CD8-positive, alpha-beta memory T cell (primary cell): ENCODE measurements around the gene CUL5. TPM values are rescaled to one million over a fixed set of nuclear protein-coding genes. Genes with fewer than 3 reads are reported as not detected.
A peak's percentile ranks its signal among the peaks of the same experiment; 100 is the strongest.

ENCODE experiments used
- CTCF ChIA-PET: fragments of 350-600 bp; sonication (Branson Sonifier 250); formaldehyde crosslinking; loops from one replicate; lab custom pipeline; 2021; ENCODE audit warnings: antibody characterized with exemption; lab: Charles Lee
- POLR2A ChIA-PET: fragments of 350-600 bp; sonication (Branson Sonifier 250); formaldehyde crosslinking; loops from one replicate; lab custom pipeline; 2021; ENCODE audit warnings: antibody characterized with exemption; lab: Charles Lee
- DNase-seq, 5 donors: peaks; one replicate each; pipeline versions ENCODE4 v3.0.0 to v3.0.0-alpha.2; 2020 to 2022; ENCODE audit warnings: mixed read lengths in 1 of 5
- H3K27ac ChIP-seq: one replicate; pipeline ENCODE4 v1.7.0; 2013; ENCODE audit warnings: low read depth, mild to moderate bottlenecking, low read length, moderate library complexity
- H3K27me3 ChIP-seq: 2 replicates; pipeline ENCODE4 v1.7.0; 2013; ENCODE audit warnings: low read length, mild to moderate bottlenecking; ENCODE audit not compliant: insufficient read depth, poor library complexity, severe bottlenecking
- H3K36me3 ChIP-seq: 2 replicates; pipeline ENCODE4 v1.7.0; 2013; ENCODE audit warnings: mild to moderate bottlenecking, low read length, moderate library complexity; ENCODE audit not compliant: insufficient read depth
- H3K4me1 ChIP-seq: 2 replicates; pipeline ENCODE4 v1.7.0; 2013; ENCODE audit warnings: mild to moderate bottlenecking, low read length, moderate library complexity; ENCODE audit not compliant: insufficient read depth
- H3K4me3 ChIP-seq: 2 replicates; pipeline ENCODE4 v1.7.0; 2013; ENCODE audit warnings: mild to moderate bottlenecking, low read length
- H3K9me3 ChIP-seq: 2 replicates; pipeline ENCODE4 v1.7.0; 2013; ENCODE audit warnings: mild to moderate bottlenecking, low read length
- H3K27ac Mint-ChIP-seq, 8 donors: one replicate each; pipeline ENCODE4 v1.8.0; 2020 to 2021; ENCODE audit warnings: mixed read lengths in 8 of 8, mild to moderate bottlenecking in 6 of 8, inconsistent platforms in 3 of 8, moderate library complexity in 3 of 8
- H3K27me3 Mint-ChIP-seq, 2 donors: one replicate each; pipeline ENCODE4 v1.8.0; 2020 to 2021; ENCODE audit warnings: mixed read lengths in 2 of 2, mild to moderate bottlenecking in 1 of 2, moderate library complexity in 1 of 2
- H3K36me3 Mint-ChIP-seq, 3 donors: one replicate each; pipeline ENCODE4 v1.8.0; 2020 to 2021; ENCODE audit warnings: mixed read lengths in 3 of 3, inconsistent platforms in 1 of 3, mild to moderate bottlenecking in 1 of 3
- H3K4me1 Mint-ChIP-seq, 3 donors: one replicate each; pipeline ENCODE4 v1.8.0; 2020 to 2021; ENCODE audit warnings: mixed read lengths in 3 of 3, inconsistent platforms in 1 of 3, mild to moderate bottlenecking in 1 of 3
- H3K4me3 Mint-ChIP-seq, 7 donors: one replicate each; pipeline ENCODE4 v1.8.0; 2020 to 2021; ENCODE audit warnings: mixed read lengths in 7 of 7, mild to moderate bottlenecking in 6 of 7, moderate library complexity in 4 of 7, inconsistent platforms in 2 of 7
- H3K9me3 Mint-ChIP-seq, 5 donors: one replicate each; pipeline ENCODE4 v1.8.0; 2020 to 2022; ENCODE audit warnings: mixed read lengths in 5 of 5, mild to moderate bottlenecking in 3 of 5, moderate library complexity in 2 of 5, inconsistent platforms in 1 of 5
- polyA plus RNA-seq: library from polyadenylated mRNA; unstranded; fragments of 300-500 nt; fragmentation: Illumina TruSeq; gene quantifications from one replicate; pipeline ENCODE4 v1.2.3, GENCODE V29; 2021
- total RNA-seq, 2 experiments: library from RNA; stranded (reverse); gene quantifications; one replicate each; pipeline ENCODE4 v1.2.3, GENCODE V29; 2021

Gene CUL5
- total and polyA plus RNA-seq, 3 experiments from 2014 or later, result 39.0 to 42.9 (median 41.8) TPM

DNA sequence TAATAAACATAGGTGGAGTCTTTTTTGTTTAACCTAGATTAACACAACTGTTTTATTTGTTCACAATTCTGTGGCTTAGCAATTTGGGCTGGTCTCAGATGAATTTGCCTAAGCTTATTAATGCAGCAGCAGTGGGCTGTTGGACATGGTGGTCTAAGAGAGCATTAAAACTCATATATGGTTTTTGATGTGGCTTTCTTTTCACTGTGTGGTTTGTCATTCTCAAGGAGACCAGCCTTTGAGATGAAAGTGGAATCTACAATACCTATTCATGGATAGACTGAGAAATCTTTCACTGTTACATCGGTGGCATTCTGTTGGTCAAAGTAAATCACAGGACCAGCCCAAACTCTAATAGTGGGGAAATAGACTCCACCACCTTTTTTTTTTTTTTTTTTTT is 39.6 kb downstream of the CUL5 start:
- Mint-ChIP-seq H3K4me3 (no peak overlapping the region), H3K36me3 (peaks cover 4 to 58% (median 17%) of the 10 kb centered on the region in 3 donors), H3K27me3 (no peaks in the 10 kb centered on the region), H3K9me3 (no peaks in the 10 kb centered on the region), H3K4me1 (peaks cover 3 to 18% (median 4%) of the 10 kb centered on the region in 3 donors), H3K27ac (no peak overlapping the region)
- no peak overlapping the region for H3K4me3 ChIP-seq
- POLR2A ChIA-PET, result no interaction called here
- H3K4me1 ChIP-seq, result no peaks in the 10 kb centered on the region
- CTCF ChIA-PET, result no interaction called here
- peaks cover 3% of the 10 kb centered on the region for H3K36me3 ChIP-seq
- no peaks in the 10 kb centered on the region for H3K9me3 ChIP-seq
- no peak overlapping the region for H3K27ac ChIP-seq
- DNase-seq, result no peak
- H3K27me3 ChIP-seq, result no peaks in the 10 kb centered on the region

DNA sequence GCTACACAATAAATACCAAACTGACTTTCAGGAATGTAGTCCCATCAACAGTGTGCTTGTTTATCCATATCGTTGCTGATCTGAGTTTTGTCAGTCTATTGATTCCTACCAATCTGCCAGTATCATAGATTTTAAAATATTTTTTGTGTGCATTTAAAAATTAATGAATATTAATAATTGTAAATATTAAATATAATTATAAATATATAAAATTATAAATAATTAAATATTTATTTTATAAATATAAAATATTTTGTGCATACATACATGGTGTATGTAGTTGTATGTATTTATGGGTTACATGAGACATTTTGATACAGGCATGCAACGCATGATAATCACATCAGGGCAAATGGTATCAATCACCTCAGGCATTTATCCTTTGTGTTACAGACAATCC is 53.6 kb downstream of the CUL5 start:
- Histone ChIP-seq H3K4me3 (no peak overlapping the region), H3K27ac (no peak overlapping the region), H3K36me3 (peaks cover 11% of the 10 kb centered on the region), H3K27me3 (no peaks in the 10 kb centered on the region), H3K4me1 (no peaks in the 10 kb centered on the region), H3K9me3 (no peaks in the 10 kb centered on the region)
- Mint-ChIP-seq H3K4me3 (no peak overlapping the region), H3K36me3 (peaks cover 18 to 72% (median 23%) of the 10 kb centered on the region in 3 donors), H3K27ac (no peak overlapping the region), H3K27me3 (no peaks in the 10 kb centered on the region), H3K4me1 (peaks cover 4 to 18% (median 12%) of the 10 kb centered on the region in 3 donors), H3K9me3 (no peaks in the 10 kb centered on the region)
- CTCF ChIA-PET, result no interaction called here
- DNase-seq, result no peak
- POLR2A ChIA-PET, result no interaction called here

DNA sequence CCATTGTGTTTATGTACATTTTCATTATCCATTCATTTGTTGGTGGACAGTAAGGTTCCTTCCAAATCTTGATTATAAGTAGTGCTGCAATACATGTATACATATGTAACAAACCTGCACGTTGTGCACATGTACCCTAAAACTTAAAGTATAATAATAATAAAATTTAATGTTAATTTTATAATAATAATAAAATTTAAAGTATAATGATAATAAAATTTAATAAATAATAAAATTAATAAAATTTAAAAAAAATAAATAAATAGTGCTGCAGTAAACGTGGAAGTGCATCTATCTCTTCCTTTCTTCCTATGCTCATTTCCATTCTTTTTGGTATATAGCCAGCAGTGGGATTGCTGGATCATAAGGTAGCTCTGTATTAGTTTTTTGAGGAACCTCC is 54.7 kb downstream of the CUL5 start:
- H3K4me1 ChIP-seq, result no peaks in the 10 kb centered on the region
- H3K27me3 Mint-ChIP-seq, result no peaks in the 10 kb centered on the region
- DNase-seq, result no peak
- H3K9me3 ChIP-seq, result no peaks in the 10 kb centered on the region
- peak overlapping the region in 1 of 8 donors; percentile 55 for H3K27ac Mint-ChIP-seq
- H3K27ac ChIP-seq, result no peak overlapping the region
- H3K4me1 Mint-ChIP-seq, result peaks cover 4 to 18% (median 10%) of the 10 kb centered on the region in 3 donors
- H3K4me3 Mint-ChIP-seq, result no peak overlapping the region
- H3K9me3 Mint-ChIP-seq, result no peaks in the 10 kb centered on the region
- no peaks in the 10 kb centered on the region for H3K27me3 ChIP-seq
- ChIA-PET CTCF (no interaction called here), POLR2A (no interaction called here)
- H3K4me3 ChIP-seq, result no peak overlapping the region
- peaks cover 11% of the 10 kb centered on the region for H3K36me3 ChIP-seq
- H3K36me3 Mint-ChIP-seq, result peaks cover 14 to 72% (median 20%) of the 10 kb centered on the region in 3 donors

DNA sequence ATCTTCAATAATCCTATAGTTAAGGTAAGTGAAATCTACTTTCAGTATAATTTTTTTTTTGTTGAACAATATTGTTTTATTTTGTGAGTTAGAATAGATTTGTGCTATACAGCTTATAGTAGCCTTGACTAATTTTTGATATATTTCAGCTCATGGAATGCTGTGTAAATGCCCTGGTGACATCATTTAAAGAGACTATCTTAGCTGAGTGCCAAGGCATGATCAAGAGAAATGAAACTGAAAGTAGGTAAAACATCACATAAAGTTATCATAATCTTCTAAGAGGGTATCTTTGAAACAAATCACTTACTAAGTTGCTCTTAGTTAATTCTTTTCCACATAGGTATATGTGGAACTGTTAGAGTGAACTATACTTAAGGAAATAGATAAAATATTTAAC is 61.2 kb downstream of the CUL5 start:
- peaks cover 7 to 54% (median 22%) of the 10 kb centered on the region in 3 donors for H3K36me3 Mint-ChIP-seq
- Histone ChIP-seq H3K27me3 (no peaks in the 10 kb centered on the region), H3K4me3 (no peak overlapping the region), H3K4me1 (peaks cover 10% of the 10 kb centered on the region), H3K9me3 (no peaks in the 10 kb centered on the region), H3K27ac (no peak overlapping the region), H3K36me3 (peaks cover 4% of the 10 kb centered on the region)
- no peaks in the 10 kb centered on the region for H3K9me3 Mint-ChIP-seq
- peak in 2 of 5 donors; percentile 8 to 16 for DNase-seq
- peak overlapping the region in 6 of 7 donors; percentile 19 to 66 (median 46) for H3K4me3 Mint-ChIP-seq
- peaks cover 20 to 39% (median 29%) of the 10 kb centered on the region in 3 donors for H3K4me1 Mint-ChIP-seq
- CTCF ChIA-PET, result interaction anchor here (1.0 to 1.2 kb wide), 2 partner anchors 10 to 61 kb away, joined by 3 read pairs; partner anchors contain the start of gene CUL5
- POLR2A ChIA-PET, result no interaction called here
- H3K27me3 Mint-ChIP-seq, result peaks cover 0 to 1% of the 10 kb centered on the region in 2 donors
- H3K27ac Mint-ChIP-seq, result peak overlapping the region; percentile 36 to 95 (median 69)

DNA sequence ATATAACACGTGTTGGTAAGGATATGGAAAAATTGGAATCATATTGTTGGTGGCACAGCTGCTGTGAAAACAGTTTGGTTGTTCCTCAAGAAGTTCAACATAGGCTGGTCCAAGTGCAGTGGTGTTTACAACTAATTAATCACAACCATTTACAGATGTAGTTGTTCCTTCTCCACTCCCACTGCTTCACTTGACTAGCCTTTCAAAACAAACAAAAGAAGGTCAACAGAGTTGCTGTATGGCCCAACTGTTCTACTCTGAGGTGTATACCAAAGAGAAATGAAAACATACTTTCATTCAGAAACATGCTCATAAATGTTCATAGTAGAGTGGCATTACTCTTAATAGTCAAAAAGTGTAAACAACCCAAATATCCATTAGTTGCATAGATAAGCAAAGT is 76.1 kb downstream of the CUL5 start:
- H3K4me3 Mint-ChIP-seq, result no peak overlapping the region
- H3K9me3 Mint-ChIP-seq, result no peaks in the 10 kb centered on the region
- no peaks in the 10 kb centered on the region for H3K27me3 ChIP-seq
- H3K36me3 ChIP-seq, result peaks cover 17% of the 10 kb centered on the region
- H3K4me3 ChIP-seq, result no peak overlapping the region
- no peak overlapping the region for H3K27ac ChIP-seq
- no peak overlapping the region for H3K27ac Mint-ChIP-seq
- ChIA-PET CTCF (no interaction called here), POLR2A (no interaction called here)
- H3K9me3 ChIP-seq, result no peaks in the 10 kb centered on the region
- H3K27me3 Mint-ChIP-seq, result no peaks in the 10 kb centered on the region
- DNase-seq, result no peak
- H3K4me1 ChIP-seq, result no peaks in the 10 kb centered on the region
- H3K4me1 Mint-ChIP-seq, result peaks cover 0 to 4% (median 4%) of the 10 kb centered on the region in 3 donors
- H3K36me3 Mint-ChIP-seq, result peaks cover 9 to 68% (median 20%) of the 10 kb centered on the region in 3 donors

DNA sequence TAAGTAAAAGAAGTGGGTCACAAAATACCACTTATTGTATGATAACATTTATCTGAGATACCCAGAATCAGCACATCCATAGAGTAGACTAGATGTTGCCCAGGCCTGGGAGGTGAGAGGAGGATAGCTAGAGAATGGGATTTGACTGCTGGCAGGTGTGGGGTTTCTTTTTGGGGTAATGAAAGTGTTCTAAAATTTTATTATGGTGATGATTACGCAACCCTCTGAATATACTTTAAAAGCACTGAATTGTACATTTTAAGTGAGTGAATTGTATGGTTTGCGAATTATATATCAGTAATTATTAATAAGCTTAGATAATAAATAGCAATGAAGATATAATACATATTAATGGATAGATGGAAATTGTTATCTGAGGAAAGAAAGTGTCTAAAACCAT is 77.0 kb downstream of the CUL5 start:
- Histone ChIP-seq H3K9me3 (no peaks in the 10 kb centered on the region), H3K36me3 (peaks cover 17% of the 10 kb centered on the region), H3K4me3 (no peak overlapping the region), H3K27ac (no peak overlapping the region), H3K4me1 (no peaks in the 10 kb centered on the region), H3K27me3 (no peaks in the 10 kb centered on the region)
- no peak for DNase-seq
- CTCF ChIA-PET, result no interaction called here
- Mint-ChIP-seq H3K36me3 (peaks cover 9 to 61% (median 20%) of the 10 kb centered on the region in 3 donors), H3K4me3 (no peak overlapping the region), H3K27ac (no peak overlapping the region), H3K9me3 (no peaks in the 10 kb centered on the region), H3K4me1 (peaks cover 0 to 4% (median 4%) of the 10 kb centered on the region in 3 donors), H3K27me3 (no peaks in the 10 kb centered on the region)
- POLR2A ChIA-PET, result no interaction called here

DNA sequence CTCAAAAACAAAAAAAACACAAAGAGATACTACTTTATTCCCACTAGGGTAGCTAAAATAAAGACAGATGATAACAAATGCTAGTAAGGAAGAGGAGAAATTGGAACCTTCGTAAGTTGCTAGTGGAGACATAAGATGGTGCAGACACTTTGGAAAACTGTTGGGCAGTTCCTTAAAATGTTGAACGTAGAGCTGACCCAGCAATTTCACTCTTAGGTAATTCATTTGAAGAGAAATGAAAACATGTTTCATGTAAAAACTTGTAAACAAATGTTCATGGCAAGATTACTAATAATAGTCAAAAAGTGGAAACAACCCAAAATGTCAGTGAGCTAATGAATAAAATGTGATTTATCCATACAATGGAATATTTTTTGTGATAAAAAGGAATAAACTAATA is 83.4 kb downstream of the CUL5 start:
- Histone ChIP-seq H3K4me1 (no peaks in the 10 kb centered on the region), H3K9me3 (no peaks in the 10 kb centered on the region), H3K27ac (no peak overlapping the region), H3K4me3 (no peak overlapping the region), H3K27me3 (no peaks in the 10 kb centered on the region), H3K36me3 (peaks cover 9% of the 10 kb centered on the region)
- Mint-ChIP-seq H3K4me1 (peaks cover 0 to 2% (median 0%) of the 10 kb centered on the region in 3 donors), H3K36me3 (peaks cover 0 to 60% (median 19%) of the 10 kb centered on the region in 3 donors), H3K27me3 (no peaks in the 10 kb centered on the region), H3K4me3 (no peak overlapping the region), H3K9me3 (no peaks in the 10 kb centered on the region), H3K27ac (peak overlapping the region in 2 of 8 donors; percentile 8 to 73)
- ChIA-PET POLR2A (no interaction called here), CTCF (no interaction called here)
- no peak for DNase-seq

DNA sequence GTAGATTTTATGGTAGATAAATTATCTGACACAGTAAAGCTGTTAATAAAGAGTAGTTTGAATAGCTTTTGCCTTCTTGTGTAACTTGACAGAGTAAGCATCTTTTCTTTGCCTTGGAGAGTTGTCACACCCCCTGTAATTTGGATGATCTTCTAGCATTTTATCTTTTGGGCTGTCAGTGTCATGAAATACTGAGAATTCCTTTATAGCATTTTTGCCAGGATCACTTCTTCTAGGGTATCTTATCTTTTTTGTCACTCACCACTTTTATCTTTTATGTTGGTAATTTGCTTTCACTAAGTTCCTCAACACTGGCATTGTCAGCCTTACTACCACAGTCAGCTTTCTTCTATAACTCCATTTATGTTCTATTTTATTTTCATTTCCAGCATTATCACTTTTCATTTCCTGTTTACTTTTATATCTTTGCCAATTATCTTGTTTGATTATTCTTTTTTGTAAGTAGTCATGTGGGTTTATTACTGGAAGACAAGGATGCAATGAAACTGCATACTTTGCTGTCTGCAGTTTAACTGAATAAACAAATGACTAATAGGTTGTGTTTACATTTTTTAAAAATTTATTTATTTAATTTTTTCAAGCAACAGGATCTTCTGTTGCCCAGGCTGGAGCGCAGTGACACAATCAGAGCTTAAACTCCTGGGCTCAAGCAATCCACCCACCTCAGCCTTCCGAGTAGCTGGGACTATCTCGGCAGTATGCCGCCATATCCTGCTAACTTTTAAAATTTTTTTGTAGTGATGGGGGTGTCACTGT is 84.6 kb downstream of the CUL5 start:
- H3K27ac ChIP-seq, result no peak overlapping the region
- peak overlapping the region in 4 of 8 donors; percentile 52 to 94 (median 75) for H3K27ac Mint-ChIP-seq
- no peaks in the 10 kb centered on the region for H3K4me1 ChIP-seq
- no peaks in the 10 kb centered on the region for H3K9me3 Mint-ChIP-seq
- peaks cover 0 to 68% (median 22%) of the 10 kb centered on the region in 3 donors for H3K36me3 Mint-ChIP-seq
- no peaks in the 10 kb centered on the region for H3K9me3 ChIP-seq
- DNase-seq, result no peak
- peaks cover 12% of the 10 kb centered on the region for H3K36me3 ChIP-seq
- no peak overlapping the region for H3K4me3 ChIP-seq
- POLR2A ChIA-PET, result no interaction called here
- no peak overlapping the region for H3K4me3 Mint-ChIP-seq
- CTCF ChIA-PET, result no interaction called here
- H3K27me3 Mint-ChIP-seq, result no peaks in the 10 kb centered on the region
- H3K27me3 ChIP-seq, result no peaks in the 10 kb centered on the region
- peaks cover 0 to 2% (median 0%) of the 10 kb centered on the region in 3 donors for H3K4me1 Mint-ChIP-seq
